H1 (cell line): ENCODE measurements around the gene ARL6IP5. TPM values are rescaled to one million over a fixed set of nuclear protein-coding genes. Genes with fewer than 3 reads are reported as not detected.

Experiments used
- CTCF ChIA-PET: fragments of 300-600 bp; sonication (Branson Sonifier 250); formaldehyde crosslinking; loops from one replicate; lab custom pipeline; 2021; ENCODE audit not compliant: partially characterized antibody; lab: Charles Lee
- POLR2A ChIA-PET: fragments of 300-600 bp; sonication (Branson Sonifier 250); formaldehyde crosslinking; loops from one replicate; lab custom pipeline; 2021; ENCODE audit warnings: inconsistent platforms; ENCODE audit not compliant: partially characterized antibody; lab: Charles Lee
- DNase-seq, 2 experiments: peaks; one replicate each; pipeline versions ENCODE4 v3.0.0 to v3.0.0-alpha.2; 2010 to 2022; ENCODE audit warnings: low spot score in 2 of 2, low read depth in 1 of 2, mixed read lengths in 1 of 2
- FAIRE-seq: peaks from 2 replicates; lab custom pipeline; 2011; peaks lifted over from hg19 to GRCh38; lab: Jason Lieb, UNC
- H2AFZ ChIP-seq: 2 replicates; pipeline ENCODE4 v1.8.1; 2012; ENCODE audit warnings: low read length, inconsistent platforms
- H2AK5ac ChIP-seq: 2 replicates; pipeline ENCODE4 v1.6.1; 2013; ENCODE audit warnings: low read depth, low read length
- H2BK120ac ChIP-seq: replicated peaks from 2 replicates; pipeline ENCODE3; 2013; ENCODE audit warnings: low read depth, low read length, inconsistent platforms
- H2BK12ac ChIP-seq: 2 replicates; pipeline ENCODE4 v1.6.1; 2013; ENCODE audit warnings: low read depth, low read length
- H2BK15ac ChIP-seq: 2 replicates; pipeline ENCODE4 v1.6.1; 2013; ENCODE audit warnings: low read length
- H2BK20ac ChIP-seq: 2 replicates; pipeline ENCODE4 v1.6.1; 2013; ENCODE audit warnings: low read length
- H2BK5ac ChIP-seq: 2 replicates; pipeline ENCODE4 v1.6.1; 2013; ENCODE audit warnings: low read depth, low read length
- H3K14ac ChIP-seq: 2 replicates; pipeline ENCODE4 v1.6.1; 2013; ENCODE audit warnings: inconsistent platforms; ENCODE audit not compliant: insufficient read length
- H3K18ac ChIP-seq: 2 replicates; pipeline ENCODE4 v1.6.1; 2013; ENCODE audit warnings: low read length; ENCODE audit errors: extremely low read depth
- H3K23ac ChIP-seq: 2 replicates; pipeline ENCODE4 v1.6.1; 2013; ENCODE audit warnings: inconsistent platforms; ENCODE audit not compliant: insufficient read length
- H3K23me2 ChIP-seq: 2 replicates; pipeline ENCODE4 v1.6.1; 2013; ENCODE audit warnings: low read depth, low read length
- H3K27ac ChIP-seq: 2 replicates; pipeline ENCODE4 v1.6.1; 2011; ENCODE audit warnings: low read depth, low read length, inconsistent platforms
- H3K27me3 ChIP-seq, 4 experiments: replicated peaks in 1 of 4; 1 replicate in 1 of 4; 2 replicates in 3 of 4; pipeline versions ENCODE4 v1.6.1 to v1.8.1; 2011 to 2013; ENCODE audit warnings: low read length in 3 of 4, mild to moderate bottlenecking in 3 of 4, inconsistent platforms in 2 of 4, mixed read lengths in 2 of 4, moderate library complexity in 1 of 4; ENCODE audit not compliant: control insufficient read depth in 3 of 4, insufficient read depth in 3 of 4; ENCODE audit errors: extremely low read depth in 1 of 4
- H3K36me3 ChIP-seq, 4 experiments: 2 replicates each; pipeline versions ENCODE4 v1.6.1 to v1.8.1; 2011 to 2013; ENCODE audit warnings: mild to moderate bottlenecking in 4 of 4, low read length in 3 of 4, moderate library complexity in 2 of 4, control low read depth in 1 of 4, inconsistent platforms in 1 of 4; ENCODE audit not compliant: insufficient read depth in 4 of 4, control insufficient read depth in 2 of 4
- H3K4ac ChIP-seq: replicated peaks from 2 replicates; pipeline ENCODE3; 2013; ENCODE audit warnings: low read length, low read depth, mixed read lengths, inconsistent platforms; ENCODE audit not compliant: insufficient read length
- H3K4me1 ChIP-seq, 4 experiments: replicated peaks in 1 of 4; 1 replicate in 1 of 4; 2 replicates in 3 of 4; pipeline versions ENCODE4 v1.6.1 to v1.8.1; 2011 to 2013; ENCODE audit warnings: low read length in 3 of 4, inconsistent platforms in 2 of 4, mixed read lengths in 1 of 4; ENCODE audit not compliant: insufficient read depth in 4 of 4, control insufficient read depth in 3 of 4
- H3K4me2 ChIP-seq, 2 experiments: 2 replicates each; pipeline versions ENCODE4 v1.6.1 to v1.8.1; 2011 to 2013; ENCODE audit warnings: low read depth in 2 of 2, low read length in 2 of 2, control low read depth in 1 of 2, inconsistent platforms in 1 of 2, mild to moderate bottlenecking in 1 of 2; ENCODE audit not compliant: insufficient read depth in 1 of 2
- H3K4me3 ChIP-seq, 4 experiments: fragments of 200-600, 300-600 bp in 1 of 4; sonication (generic), shearing (Covaris generic), sonication (Bioruptor Twin) in 1 of 4; 2 replicates each; pipeline versions ENCODE4 v1.5.1 to v1.8.1; 2011 to 2016; ENCODE audit warnings: low read length in 4 of 4, low read depth in 3 of 4, control low read depth in 2 of 4, inconsistent platforms in 2 of 4, mild to moderate bottlenecking in 2 of 4, mixed read lengths in 1 of 4, moderate library complexity in 1 of 4; ENCODE audit not compliant: insufficient read depth in 2 of 4; ENCODE audit errors: extremely low read depth in 1 of 4
- H3K56ac ChIP-seq: replicated peaks from 2 replicates; pipeline ENCODE3; 2013; ENCODE audit warnings: low read depth, mild to moderate bottlenecking, mixed read lengths, low read length, inconsistent platforms; ENCODE audit not compliant: insufficient read length
- H3K79me1 ChIP-seq: 2 replicates; pipeline ENCODE4 v1.6.1; 2013; ENCODE audit warnings: low read depth, low read length, control low read depth
- H3K79me2 ChIP-seq, 2 experiments: 2 replicates each; pipeline versions ENCODE4 v1.6.1 to v1.8.1; 2012 to 2013; ENCODE audit warnings: low read length in 2 of 2, mild to moderate bottlenecking in 2 of 2, inconsistent platforms in 1 of 2; ENCODE audit not compliant: insufficient read depth in 2 of 2, control insufficient read depth in 1 of 2
- H3K9ac ChIP-seq, 4 experiments: replicated peaks in 1 of 4; 1 replicate in 1 of 4; 2 replicates in 3 of 4; pipeline versions ENCODE4 v1.6.1 to v1.8.1; 2011 to 2013; ENCODE audit warnings: low read depth in 3 of 4, low read length in 3 of 4, control low read depth in 2 of 4, mild to moderate bottlenecking in 2 of 4, moderate library complexity in 2 of 4, inconsistent platforms in 1 of 4; ENCODE audit errors: extremely low read depth in 1 of 4
- H3K9me3 ChIP-seq, 2 experiments: 2 replicates each; pipeline versions ENCODE4 v1.6.1 to v1.8.1; 2012 to 2013; ENCODE audit warnings: mild to moderate bottlenecking in 2 of 2, moderate library complexity in 2 of 2, control low read depth in 1 of 2, inconsistent platforms in 1 of 2, low read depth in 1 of 2, low read length in 1 of 2, mixed read lengths in 1 of 2; ENCODE audit not compliant: insufficient read depth in 2 of 2
- H4K20me1 ChIP-seq, 2 experiments: replicated peaks in 1 of 2; 2 replicates each; pipeline versions ENCODE3 to v1.8.1; 2011 to 2013; ENCODE audit warnings: inconsistent platforms in 2 of 2, low read length in 2 of 2, mild to moderate bottlenecking in 1 of 2; ENCODE audit not compliant: insufficient read depth in 2 of 2, control insufficient read depth in 1 of 2
- H4K5ac ChIP-seq: 2 replicates; pipeline ENCODE4 v1.6.1; 2013; ENCODE audit warnings: low read length, low read depth, mixed read lengths, inconsistent platforms; ENCODE audit not compliant: insufficient read length
- H4K8ac ChIP-seq: 2 replicates; pipeline ENCODE4 v1.8.0; 2013; ENCODE audit warnings: mild to moderate bottlenecking, moderate library complexity, low read length, inconsistent platforms; ENCODE audit not compliant: insufficient read depth; ENCODE audit errors: extremely low read depth
- H4K91ac ChIP-seq: replicated peaks from 2 replicates; pipeline ENCODE3; 2013; ENCODE audit warnings: low read length, mixed read lengths, inconsistent platforms; ENCODE audit not compliant: insufficient read length
- BCL11A ChIP-seq, 2 experiments: IDR thresholded peaks; one replicate each; pipeline ENCODE4 v1.6.1; 2011; ENCODE audit warnings: low read depth in 2 of 2, low read length in 2 of 2, mild to moderate bottlenecking in 2 of 2
- CHD1 ChIP-seq: IDR thresholded peaks from 2 replicates; pipeline ENCODE4 v1.6.1; 2012; ENCODE audit warnings: low read depth, low read length, improper control_type of control experiment
- CHD2 ChIP-seq: IDR thresholded peaks from 2 replicates; pipeline ENCODE4 v1.6.1; 2012; ENCODE audit warnings: low read length, improper control_type of control experiment
- CTBP2 ChIP-seq: IDR thresholded peaks from 2 replicates; pipeline ENCODE4 v1.7.0; 2011; ENCODE audit warnings: borderline replicate concordance, mild to moderate bottlenecking, moderate library complexity, mixed read lengths, low read length; ENCODE audit not compliant: insufficient read depth, insufficient read length
- E2F6 ChIP-seq: IDR thresholded peaks from 2 replicates; pipeline ENCODE4 v1.6.1; 2012; ENCODE audit warnings: inconsistent platforms
- JUND ChIP-seq: IDR thresholded peaks from 2 replicates; pipeline ENCODE4 v1.6.1; 2011; ENCODE audit warnings: mild to moderate bottlenecking, improper control_type of control experiment, low read length
- KDM4A ChIP-seq: IDR thresholded peaks from one replicate; pipeline ENCODE4 v1.7.1; 2012; ENCODE audit warnings: low read depth, mild to moderate bottlenecking, moderate library complexity, low read length, inconsistent platforms; ENCODE audit not compliant: severe bottlenecking
- MAX ChIP-seq: IDR thresholded peaks from 2 replicates; pipeline ENCODE4 v1.6.1; 2012; ENCODE audit warnings: inconsistent platforms
- RNF2 ChIP-seq: fragments of 200-900, 300-1000 bp; sonication (generic); IDR thresholded peaks from 2 replicates; pipeline ENCODE4 v1.7.1; 2016; ENCODE audit warnings: borderline replicate concordance, low read depth, mild to moderate bottlenecking, antibody characterized with exemption, low read length; ENCODE audit not compliant: poor library complexity, severe bottlenecking; ENCODE audit errors: missing control alignments
- SP1 ChIP-seq: IDR thresholded peaks from 2 replicates; pipeline ENCODE4 v1.6.1; 2011; ENCODE audit warnings: low read depth, low read length
- SP4 ChIP-seq: IDR thresholded peaks from 2 replicates; pipeline ENCODE4 v1.6.1; 2012; ENCODE audit warnings: low read length, inconsistent platforms
- SRF ChIP-seq: IDR thresholded peaks from 2 replicates; pipeline ENCODE4 v1.6.1; 2011; ENCODE audit warnings: mild to moderate bottlenecking, low read depth, low read length, moderate library complexity
- TAF1 ChIP-seq: IDR thresholded peaks from 2 replicates; pipeline ENCODE4 v1.6.1; 2011; ENCODE audit warnings: mild to moderate bottlenecking, low read depth, low read length
- TCF12 ChIP-seq: IDR thresholded peaks from 2 replicates; pipeline ENCODE4 v1.6.1; 2011; ENCODE audit warnings: low read depth, mild to moderate bottlenecking, low read length
- TEAD4 ChIP-seq: IDR thresholded peaks from 2 replicates; pipeline ENCODE4 v1.6.1; 2012; ENCODE audit warnings: low read depth, low read length, inconsistent platforms, mixed read lengths
- WGBS, 2 experiments: shearing (Covaris generic) in 1 of 2; methylation state at CpG; one replicate each; pipeline versions ENCODE4 v1.1.6 to v1.1.7; 2013 to 2015; ENCODE audit warnings: low lambda C conversion rate in 2 of 2, mixed read lengths in 2 of 2, inconsistent platforms in 1 of 2, low coverage in 1 of 2, missing lambda C conversion rate in 1 of 2; ENCODE audit not compliant: insufficient replicate concordance in 2 of 2, insufficient coverage in 1 of 2, insufficient read length in 1 of 2; ENCODE audit errors: extremely low coverage in 1 of 2, missing lambda C conversion rate in 1 of 2; 5-methylcytosine and 5-hydroxymethylcytosine counted together
- polyA plus RNA-seq, 7 experiments: library from polyadenylated mRNA; depleted of rRNA in 3 of 7; stranded (reverse) in 5 of 7; unstranded in 2 of 7; fragments of >200 nt in 5 of 7; fragments of 200-250 nt in 2 of 7; gene quantifications; 1 replicate in 5 of 7; 2 replicates in 1 of 7; 4 replicates in 1 of 7; pipeline versions ENCODE4 v1.2.1 to v1.2.3, GENCODE V29; 2011 to 2013; ENCODE audit warnings: missing spikeins in 2 of 7, mixed read lengths in 2 of 7
- total RNA-seq: library from RNA; stranded (reverse); fragmentation: NEBNext Ultra II Directional; extraction: Animal tissue kit (Norgen Biotek cat#: 25700); gene quantifications from 2 replicates; pipeline ENCODE4 v1.2.1, GENCODE V29; 2021

Gene ARL6IP5
- total and polyA plus RNA-seq, 2 of the 8 experiments (the other 6 are each of a cell fraction or from before 2014, with no cell fraction given): 24.9 to 30.1 TPM

- no peak overlapping the region for H2BK12ac ChIP-seq
- no peak overlapping the region for H3K9ac ChIP-seq
- H4K5ac ChIP-seq: no peak overlapping the region
- no peaks in the 10 kb centered on the region for H3K79me2 ChIP-seq
- no peak overlapping the region for H2AFZ ChIP-seq
- ChIA-PET POLR2A (no interaction called here), CTCF (interaction anchor here (1.0 to 1.1 kb wide), 3 partner anchors 15 to 52 kb away, joined by 3 read pairs; partner anchors contain the start of gene TMF1)
- H3K56ac ChIP-seq: no peak overlapping the region
- FAIRE-seq: no peak
- H2BK15ac ChIP-seq: no peak overlapping the region
- H3K23me2 ChIP-seq: no peaks in the 10 kb centered on the region
- H3K23ac ChIP-seq: no peak overlapping the region
- no peak overlapping the region for H4K91ac ChIP-seq
- H4K20me1 ChIP-seq: no peaks in the 10 kb centered on the region
- H3K9me3 ChIP-seq: no peaks in the 10 kb centered on the region
- no peaks in the 10 kb centered on the region for H3K4me1 ChIP-seq
- H3K14ac ChIP-seq: no peak overlapping the region
- no peak overlapping the region for H3K27ac ChIP-seq
- peaks cover 0 to 16% (median 2%) of the 10 kb centered on the region in 4 experiments; a peak in 2 of 8 replicates for H3K36me3 ChIP-seq
- H3K79me1 ChIP-seq: no peaks in the 10 kb centered on the region
- H3K18ac ChIP-seq: no peak overlapping the region
- H3K27me3 ChIP-seq: no peaks in the 10 kb centered on the region
- DNase-seq: no peak
- H3K4ac ChIP-seq: no peak overlapping the region
- H3K4me2 ChIP-seq: no peak overlapping the region
- H4K8ac ChIP-seq: no peak overlapping the region
- H2BK5ac ChIP-seq: no peak overlapping the region
- no peak overlapping the region for H2AK5ac ChIP-seq
- H2BK120ac ChIP-seq: no peak overlapping the region
- no peak overlapping the region for H2BK20ac ChIP-seq
- no peak overlapping the region for H3K4me3 ChIP-seq
- 89% methylated on average over 8 of the region's 8 CpGs; no CpG with 5 or more reads in 1 of the 2 experiments for WGBS, 2 experiments
- TF ChIP-seq CHD2: no peak
- TF ChIP-seq SP4: no peak
- TF ChIP-seq SP1: no peak
- no peak for TF ChIP-seq RNF2
- TF ChIP-seq CTBP2: no peak
- TF ChIP-seq TAF1: no peak
- no peak for TF ChIP-seq SRF
- no peak for TF ChIP-seq MAX
- no peak for TF ChIP-seq TCF12
- no peak for TF ChIP-seq TEAD4
- no peak for TF ChIP-seq JUND
- TF ChIP-seq CHD1: no peak
- no peak for TF ChIP-seq KDM4A
- no peak for TF ChIP-seq E2F6
- no peak for TF ChIP-seq BCL11A (IDR thresholded peaks at IDR 0.05; ENCODE audit: low read depth in 2 of 2, low read length in 2 of 2)
Observed at GRCh38 chr3:69104586-69104985, 19.8 kb downstream of the ARL6IP5 start.
